Adrenal gland (tissue), 12 donors: ENCODE measurements around the gene ARHGAP35. TPM values are rescaled to one million over a fixed set of nuclear protein-coding genes. Genes with fewer than 3 reads are reported as not detected.
"Not testable (repeated sequence)": the region's sequence is repeated elsewhere in the genome, so short reads cannot be mapped to it uniquely, and the experiment has no call there.

Source experiments
- DNase-seq, 7 donors: peaks; one replicate each; pipeline ENCODE4 v3.0.0-alpha.2; 2019 to 2020
- H3K27ac ChIP-seq, 5 donors: fragments of 200-600 bp; sonication (generic) in 4 of 5; 1 replicate in 3 of 5; 2 replicates in 2 of 5; pipeline versions ENCODE4 v1.5.1 to v1.8.0; 2016 to 2020; ENCODE audit warnings: mild to moderate bottlenecking in 1 of 5
- H3K27me3 ChIP-seq: fragments of 200-600 bp; 2 replicates; pipeline ENCODE4 v1.8.0; 2021
- H3K36me3 ChIP-seq, 2 donors: fragments of 200-600 bp; replicated peaks in 1 of 2; 1 replicate in 1 of 2; 2 replicates in 1 of 2; pipeline versions ENCODE4 v1.5.1 to v1.8.0; 2018 to 2022
- H3K4me1 ChIP-seq, 2 donors: fragments of 200-600 bp; replicated peaks in 1 of 2; 1 replicate in 1 of 2; 2 replicates in 1 of 2; pipeline versions ENCODE4 v1.5.1 to v1.8.0; 2018 to 2021
- H3K4me3 ChIP-seq, 4 donors: fragments of 200-600 bp; sonication (generic) in 3 of 4; one replicate each; pipeline ENCODE4 v1.5.1; 2016 to 2018
- H3K9me3 ChIP-seq, 3 donors: fragments of 200-600 bp; sonication (generic) in 1 of 3; replicated peaks in 1 of 3; 1 replicate in 2 of 3; 2 replicates in 1 of 3; pipeline versions ENCODE4 v1.5.1 to v1.8.0; 2016 to 2021
- POLR2A ChIP-seq, 2 donors: fragments of 450-650 bp; IDR thresholded peaks; one replicate each; pipeline ENCODE4 v1.6.1; 2017; ENCODE audit warnings: antibody characterized with exemption in 2 of 2, mild to moderate bottlenecking in 2 of 2, moderate library complexity in 1 of 2
- WGBS, 4 donors: extraction: QIAGEN DNeasy Blood & Tissue Kit in 2 of 4; methylation state at CpG; one replicate each; pipeline versions ENCODE4 v1.1.5 to v1.1.7; 2013 to 2017; 5-methylcytosine and 5-hydroxymethylcytosine counted together
- intact Hi-C, 2 donors: fragments of 100-400 bp; cut with DNase I; formaldehyde crosslinking; loops; one replicate each; pipeline versions ENCODE4 v1.14.1 to v1.15.0; 2022 to 2023
- polyA plus RNA-seq, 3 donors: library from polyadenylated mRNA; stranded (reverse); fragments of 200-250 nt in 2 of 3; fragments of 350-450 nt in 1 of 3; fragmentation: Illumina TruSeq in 1 of 3; extraction: RNeasy Lipid Tissue Mini Kit (QIAGEN cat#74804) in 1 of 3; gene quantifications; one replicate each; pipeline ENCODE4 v1.2.3, GENCODE V29; 2013 to 2014
- total RNA-seq, 9 donors: library from RNA; depleted of rRNA in 4 of 9; stranded (reverse); fragments of >200 nt in 4 of 9; fragments of 120-200 nt in 1 of 9; fragmentation: NEBNext Ultra II Directional in 1 of 9; extraction: Animal tissue kit (Norgen Biotek cat#: 25700) in 1 of 9; gene quantifications; one replicate each; pipeline versions ENCODE4 v1.1.0 to v1.2.4, GENCODE V29; 2013 to 2023
- TF ChIP-seq, protein P1 (sequence below), 6 experiments: fragments of 450-650 bp in 4 of 6; fragments of 200-600 bp in 2 of 6; sonication (generic) in 1 of 6; IDR thresholded peaks; 1 replicate in 5 of 6; 2 replicates in 1 of 6; pipeline versions ENCODE4 v1.5.1 to v1.8.0; 2016 to 2021; ENCODE audit warnings: antibody characterized with exemption in 6 of 6, mild to moderate bottlenecking in 2 of 6, moderate library complexity in 1 of 6
- donor health status: healthy with polysubstance abuse.
- donor health status: Bipolar disorder and iron deficiency.
- donor health status: DM: yes; HTN: yes; CAD: no.
- donor health status: DM: no; HTN: no; CAD: no.
- donor health status: DM: no; HTN: no; CAD: no.
- donor health status: DM: yes; HTN: yes; CAD: no.

ARHGAP35 gene
- total and polyA plus RNA-seq, 12 donors, result 7.0 to 48.3 (median 38.9) TPM

DNA sequence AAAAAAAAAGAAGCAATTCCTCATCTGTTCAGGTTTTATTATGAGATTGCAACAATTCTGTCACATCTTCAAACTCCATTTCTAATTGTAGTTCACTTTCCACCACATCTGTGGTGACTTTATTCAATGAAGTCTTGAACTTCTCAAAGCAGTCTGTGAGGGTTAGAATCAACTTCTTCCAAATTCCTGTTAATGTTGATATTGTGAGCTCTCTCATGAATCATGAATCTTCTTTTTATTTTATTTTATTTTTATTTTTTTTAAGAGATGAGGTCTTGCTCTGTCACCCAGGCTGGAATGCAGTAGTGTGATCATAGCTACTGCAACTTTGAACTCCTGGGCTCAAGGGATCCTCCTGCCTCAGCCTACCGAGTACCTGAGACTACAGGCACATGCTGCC is 19.6 kb downstream of the ARHGAP35 start:
- Histone ChIP-seq H3K27ac (no peak overlapping the region), H3K9me3 (no peaks in the 10 kb centered on the region), H3K4me3 (no peak overlapping the region), H3K36me3 (no peaks in the 10 kb centered on the region), H3K27me3 (no peaks in the 10 kb centered on the region), H3K4me1 (peaks cover 0 to 3% of the 10 kb centered on the region in 2 donors)
- 98 to 100% (median 100%) methylated on average over 1 of the region's 1 CpG for WGBS, 4 donors
- no peak for DNase-seq
- no peak for TF ChIP-seq POLR2A (IDR thresholded peaks at IDR 0.05)
- TF ChIP-seq, protein P1, sequence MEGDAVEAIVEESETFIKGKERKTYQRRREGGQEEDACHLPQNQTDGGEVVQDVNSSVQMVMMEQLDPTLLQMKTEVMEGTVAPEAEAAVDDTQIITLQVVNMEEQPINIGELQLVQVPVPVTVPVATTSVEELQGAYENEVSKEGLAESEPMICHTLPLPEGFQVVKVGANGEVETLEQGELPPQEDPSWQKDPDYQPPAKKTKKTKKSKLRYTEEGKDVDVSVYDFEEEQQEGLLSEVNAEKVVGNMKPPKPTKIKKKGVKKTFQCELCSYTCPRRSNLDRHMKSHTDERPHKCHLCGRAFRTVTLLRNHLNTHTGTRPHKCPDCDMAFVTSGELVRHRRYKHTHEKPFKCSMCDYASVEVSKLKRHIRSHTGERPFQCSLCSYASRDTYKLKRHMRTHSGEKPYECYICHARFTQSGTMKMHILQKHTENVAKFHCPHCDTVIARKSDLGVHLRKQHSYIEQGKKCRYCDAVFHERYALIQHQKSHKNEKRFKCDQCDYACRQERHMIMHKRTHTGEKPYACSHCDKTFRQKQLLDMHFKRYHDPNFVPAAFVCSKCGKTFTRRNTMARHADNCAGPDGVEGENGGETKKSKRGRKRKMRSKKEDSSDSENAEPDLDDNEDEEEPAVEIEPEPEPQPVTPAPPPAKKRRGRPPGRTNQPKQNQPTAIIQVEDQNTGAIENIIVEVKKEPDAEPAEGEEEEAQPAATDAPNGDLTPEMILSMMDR (IDR thresholded peaks at IDR 0.05), result no peak
- intact Hi-C loops, result no loop called here

DNA sequence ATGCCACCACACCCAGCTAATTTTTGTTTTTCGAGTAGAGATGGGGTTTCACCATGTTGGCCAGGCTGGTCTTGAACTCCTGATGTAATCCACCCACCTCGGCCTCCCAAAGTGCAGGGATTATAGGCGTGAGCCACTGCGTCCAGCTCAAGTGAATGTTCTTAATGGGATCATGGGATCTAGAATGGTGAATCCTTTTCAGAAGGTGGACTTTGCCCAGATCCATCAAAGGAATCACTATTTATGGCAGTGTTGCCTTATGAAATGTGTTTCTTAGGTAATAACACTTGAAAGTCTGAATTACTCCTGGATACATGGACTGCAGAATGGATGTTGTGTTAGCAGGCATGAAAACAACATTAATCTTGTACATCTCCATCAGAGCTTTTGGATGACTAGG is 20.3 kb downstream of the ARHGAP35 start:
- DNase-seq, result no peak
- intact Hi-C loops, result no loop called here
- Histone ChIP-seq H3K4me3 (no peak overlapping the region), H3K4me1 (peaks cover 0 to 10% of the 10 kb centered on the region in 2 donors), H3K27me3 (no peaks in the 10 kb centered on the region), H3K9me3 (no peaks in the 10 kb centered on the region), H3K27ac (no peak overlapping the region), H3K36me3 (no peaks in the 10 kb centered on the region)
- TF ChIP-seq, protein P1 (IDR thresholded peaks at IDR 0.05), result no peak
- WGBS, 4 donors, result 86 to 97% (median 95%) methylated on average over 4 of the region's 4 CpGs

DNA sequence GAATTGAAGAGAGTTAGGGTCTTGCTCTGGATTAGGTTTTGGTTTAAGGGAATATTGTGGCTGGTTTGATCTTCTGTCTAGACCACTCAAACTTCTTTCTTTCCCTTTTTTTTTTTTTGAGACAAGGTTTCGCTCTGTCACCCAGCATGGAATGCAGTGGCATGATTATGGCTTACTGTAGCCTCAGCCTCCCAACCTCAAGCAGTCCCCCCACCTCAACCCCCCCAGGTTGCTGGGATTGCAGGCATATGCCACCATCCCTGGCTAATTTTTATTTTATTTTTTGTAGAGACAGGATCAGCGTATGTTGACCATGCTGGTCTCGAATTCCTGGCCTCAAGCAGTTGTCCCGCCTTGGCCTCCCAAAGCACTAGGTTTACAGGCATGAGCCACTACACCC is 21.2 kb downstream of the ARHGAP35 start:
- Histone ChIP-seq H3K4me1 (peaks cover 0 to 18% of the 10 kb centered on the region in 2 donors), H3K27ac (no peak overlapping the region), H3K4me3 (no peak overlapping the region), H3K9me3 (no peaks in the 10 kb centered on the region), H3K36me3 (no peaks in the 10 kb centered on the region), H3K27me3 (no peaks in the 10 kb centered on the region)
- WGBS, 4 donors, result 93 to 98% (median 96%) methylated on average over 4 of the region's 4 CpGs
- intact Hi-C loops, result no loop called here
- no peak for DNase-seq
- no peak for TF ChIP-seq POLR2A (IDR thresholded peaks at IDR 0.05)
- TF ChIP-seq, protein P1 (IDR thresholded peaks at IDR 0.05), result no peak

DNA sequence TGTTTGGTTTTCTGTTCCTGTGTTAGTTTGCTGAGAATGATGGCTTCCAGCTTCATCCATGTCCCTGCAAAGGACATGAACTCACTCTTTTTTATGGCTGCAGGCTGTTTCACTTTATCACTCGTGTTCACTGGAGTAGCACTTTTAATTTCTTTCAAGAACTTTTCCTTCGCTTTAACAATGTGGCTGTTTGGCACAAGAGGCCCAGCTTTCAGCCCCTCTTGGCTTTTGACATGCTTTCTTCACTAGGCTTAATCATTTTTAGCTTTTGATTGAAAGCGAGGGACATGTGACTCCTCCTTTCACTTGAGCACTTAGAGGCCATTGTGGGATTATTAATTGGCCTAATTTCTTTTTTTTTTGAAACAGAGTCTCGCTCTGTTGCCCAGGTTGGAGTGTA is 22.0 kb downstream of the ARHGAP35 start:
- H3K9me3 ChIP-seq, H3K4me3 ChIP-seq, intact Hi-C loops, DNase-seq, H3K27me3 ChIP-seq, H3K36me3 ChIP-seq, H3K27ac ChIP-seq: not testable (repeated sequence)
- peaks cover 0 to 18% of the 10 kb centered on the region in 2 donors for H3K4me1 ChIP-seq
- 78 to 85% (median 83%) methylated on average over 4 of the region's 4 CpGs for WGBS, 4 donors

DNA sequence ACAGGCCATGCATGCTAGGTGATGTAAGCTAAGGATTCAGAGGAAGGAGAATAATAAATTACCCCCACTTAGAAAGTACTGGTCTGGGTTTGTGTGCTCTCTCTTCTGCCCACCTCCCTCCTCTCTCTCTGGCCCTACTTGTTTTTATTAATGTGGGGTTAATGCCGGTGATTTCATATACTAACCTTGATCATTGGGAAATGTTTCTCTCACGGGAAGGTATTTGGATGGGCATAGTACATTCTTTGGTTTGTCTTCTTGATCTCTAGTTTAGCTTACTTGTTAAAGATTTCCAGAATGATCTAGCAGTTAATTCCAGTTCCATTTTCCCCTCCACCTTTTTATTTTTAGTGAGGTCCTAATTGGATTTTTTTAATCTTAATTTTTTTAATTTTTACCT is 24.6 kb downstream of the ARHGAP35 start:
- H3K27ac ChIP-seq, result no peak overlapping the region
- no peak overlapping the region for H3K4me3 ChIP-seq
- H3K9me3 ChIP-seq, result no peaks in the 10 kb centered on the region
- H3K4me1 ChIP-seq, result peaks cover 0 to 18% of the 10 kb centered on the region in 2 donors
- no peak for DNase-seq
- H3K27me3 ChIP-seq, result no peaks in the 10 kb centered on the region
- no peaks in the 10 kb centered on the region for H3K36me3 ChIP-seq
- TF ChIP-seq, protein P1 (IDR thresholded peaks at IDR 0.05), result no peak
- TF ChIP-seq POLR2A (IDR thresholded peaks at IDR 0.05), result no peak
- intact Hi-C loops, result no loop called here
- 33 to 60% (median 51%) methylated on average over 2 of the region's 2 CpGs for WGBS, 4 donors
